Mesendoderm (in vitro differentiated cells): Measurements from ENCODE around the gene BTRC.

Experiments
- DNase-seq: peaks from one replicate; pipeline ENCODE4 v3.0.0; 2013
- H2AK5ac ChIP-seq: 2 replicates; pipeline ENCODE4 v1.6.1; 2013; ENCODE audit warnings: low read length, inconsistent platforms
- H2BK120ac ChIP-seq: 2 replicates; pipeline ENCODE4 v1.6.1; 2013; ENCODE audit warnings: low read depth, mild to moderate bottlenecking, low read length, moderate library complexity, mixed read lengths
- H2BK15ac ChIP-seq: replicated peaks from 2 replicates; pipeline ENCODE4 v1.6.1; 2013; ENCODE audit warnings: low read depth, mild to moderate bottlenecking, moderate library complexity
- H2BK5ac ChIP-seq: 2 replicates; pipeline ENCODE4 v1.6.1; 2013; ENCODE audit warnings: low read length, inconsistent platforms
- H3K18ac ChIP-seq: 2 replicates; pipeline ENCODE4 v1.6.1; 2013; ENCODE audit warnings: mild to moderate bottlenecking, low read length, mixed read lengths
- H3K23ac ChIP-seq: one replicate; pipeline ENCODE4 v1.6.1; 2013; ENCODE audit warnings: low read length
- H3K27ac ChIP-seq: 2 replicates; pipeline ENCODE4 v1.5.1; 2013; ENCODE audit warnings: low read depth, mild to moderate bottlenecking, inconsistent platforms, low read length, moderate library complexity
- H3K27me3 ChIP-seq: 2 replicates; pipeline ENCODE4 v1.6.1; 2013; ENCODE audit warnings: low read length, control low read depth, mild to moderate bottlenecking, inconsistent platforms; ENCODE audit not compliant: insufficient read depth, poor library complexity
- H3K36me3 ChIP-seq: 2 replicates; pipeline ENCODE4 v1.6.1; 2013; ENCODE audit warnings: low read length, inconsistent platforms; ENCODE audit not compliant: control insufficient read depth, insufficient read depth
- H3K4ac ChIP-seq: one replicate; pipeline ENCODE4 v1.6.1; 2013; ENCODE audit warnings: low read depth, mild to moderate bottlenecking, low read length, moderate library complexity
- H3K4me1 ChIP-seq: 2 replicates; pipeline ENCODE4 v1.6.1; 2013; ENCODE audit warnings: low read depth, low read length, inconsistent platforms; ENCODE audit not compliant: control insufficient read depth
- H3K4me2 ChIP-seq: 2 replicates; pipeline ENCODE4 v1.6.1; 2013; ENCODE audit warnings: low read length
- H3K4me3 ChIP-seq: 2 replicates; pipeline ENCODE4 v1.5.1; 2013; ENCODE audit warnings: mild to moderate bottlenecking, low read length
- H3K56ac ChIP-seq: one replicate; pipeline ENCODE4 v1.6.1; 2013; ENCODE audit warnings: low read length
- H3K79me1 ChIP-seq: 2 replicates; pipeline ENCODE4 v1.6.1; 2013; ENCODE audit warnings: low read length, inconsistent platforms
- H3K79me2 ChIP-seq: 2 replicates; pipeline ENCODE4 v1.6.1; 2013; ENCODE audit warnings: mild to moderate bottlenecking, low read length; ENCODE audit not compliant: control insufficient read depth, insufficient read depth
- H3K9ac ChIP-seq: 2 replicates; pipeline ENCODE4 v1.6.1; 2013; ENCODE audit warnings: low read length, inconsistent platforms
- H4K5ac ChIP-seq: one replicate; pipeline ENCODE4 v1.6.1; 2013; ENCODE audit warnings: low read length
- H4K8ac ChIP-seq: one replicate; pipeline ENCODE4 v1.6.1; 2013; ENCODE audit warnings: low read depth, mild to moderate bottlenecking, control low read depth, low read length, moderate library complexity
- WGBS: extraction: QIAGEN DNeasy Blood & Tissue Kit; methylation state at CpG from one replicate; pipeline ENCODE4 v1.1.7; 2013; ENCODE audit warnings: low lambda C conversion rate, missing lambda C conversion rate; ENCODE audit not compliant: insufficient coverage; ENCODE audit errors: extremely low coverage; 5-methylcytosine and 5-hydroxymethylcytosine counted together

BTRC gene

GRCh38 chr10:101481256-101481655 is 127.3 kb downstream of the BTRC start:
- H3K4me2 ChIP-seq: no peak overlapping the region
- H3K18ac ChIP-seq: no peak overlapping the region
- H3K56ac ChIP-seq: no peak overlapping the region
- H3K4me3 ChIP-seq: no peak overlapping the region
- H3K9ac ChIP-seq: no peak overlapping the region
- H3K79me2 ChIP-seq: no peaks in the 10 kb centered on the region
- H4K5ac ChIP-seq: no peak overlapping the region
- no peak for DNase-seq
- no peak overlapping the region for H2AK5ac ChIP-seq
- no peaks in the 10 kb centered on the region for H3K79me1 ChIP-seq
- H3K4me1 ChIP-seq: peaks cover 5% of the 10 kb centered on the region
- H3K4ac ChIP-seq: no peak overlapping the region
- H4K8ac ChIP-seq: no peak overlapping the region
- no peak overlapping the region for H3K23ac ChIP-seq
- no peak overlapping the region for H2BK15ac ChIP-seq
- H3K27me3 ChIP-seq: no peaks in the 10 kb centered on the region
- H2BK5ac ChIP-seq: no peak overlapping the region
- no peak overlapping the region for H3K27ac ChIP-seq
- no peak overlapping the region for H2BK120ac ChIP-seq
- H3K36me3 ChIP-seq: no peaks in the 10 kb centered on the region

GRCh38 chr10:101482568-101482967 is 128.6 kb downstream of the BTRC start:
- Histone ChIP-seq H3K18ac (no peak overlapping the region), H2AK5ac (no peak overlapping the region), H2BK120ac (no peak overlapping the region), H3K4me2 (no peak overlapping the region), H3K79me1 (no peaks in the 10 kb centered on the region), H3K23ac (no peak overlapping the region), H3K36me3 (no peaks in the 10 kb centered on the region), H3K9ac (no peak overlapping the region), H3K27me3 (no peaks in the 10 kb centered on the region), H3K4ac (no peak overlapping the region), H4K5ac (no peak overlapping the region), H2BK15ac (no peak overlapping the region), H3K79me2 (no peaks in the 10 kb centered on the region), H4K8ac (no peak overlapping the region), H3K4me3 (no peak overlapping the region), H3K4me1 (peaks cover 5% of the 10 kb centered on the region), H3K56ac (no peak overlapping the region), H3K27ac (no peak overlapping the region), H2BK5ac (no peak overlapping the region)
- no CpG with 5 or more reads among the region's 10 CpGs for WGBS
- no peak for DNase-seq

DNA sequence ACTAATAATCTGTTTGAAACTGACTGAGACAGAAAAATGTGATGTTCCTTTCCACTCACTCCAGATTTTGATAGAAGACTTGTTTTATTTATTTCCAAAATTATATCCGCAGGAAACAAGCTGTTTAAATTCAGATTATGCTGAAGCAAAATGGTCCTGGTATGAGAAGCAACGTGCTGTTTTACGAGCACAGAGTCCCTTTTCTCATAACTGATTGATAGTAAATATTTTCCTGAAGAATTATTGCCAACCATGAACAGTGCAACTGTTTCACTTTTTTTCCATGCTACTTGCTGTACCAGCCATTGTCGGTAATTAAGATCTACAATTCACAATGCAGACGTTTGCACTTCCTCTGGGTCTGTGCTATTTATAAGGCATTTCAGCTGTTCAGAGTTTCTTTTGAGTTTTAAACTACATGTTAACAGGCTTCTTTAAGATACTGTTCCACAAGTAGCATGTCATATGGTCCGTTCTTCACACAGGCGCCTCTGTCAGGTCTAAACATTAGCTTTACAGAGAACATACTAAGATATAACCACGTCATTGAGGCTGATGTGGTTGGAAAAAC is 130.3 kb downstream of the BTRC start:
- H3K79me1 ChIP-seq: no peaks in the 10 kb centered on the region
- DNase-seq: no peak
- H3K27me3 ChIP-seq: no peaks in the 10 kb centered on the region
- no peak overlapping the region for H3K27ac ChIP-seq
- no peak overlapping the region for H2AK5ac ChIP-seq
- H3K79me2 ChIP-seq: no peaks in the 10 kb centered on the region
- H3K4me1 ChIP-seq: peaks cover 5% of the 10 kb centered on the region
- H4K5ac ChIP-seq: no peak overlapping the region
- H3K23ac ChIP-seq: no peak overlapping the region
- WGBS: no CpG with 5 or more reads among the region's 8 CpGs
- no peaks in the 10 kb centered on the region for H3K36me3 ChIP-seq
- no peak overlapping the region for H3K9ac ChIP-seq
- H2BK15ac ChIP-seq: no peak overlapping the region
- H3K4me3 ChIP-seq: no peak overlapping the region
- no peak overlapping the region for H4K8ac ChIP-seq
- no peak overlapping the region for H3K4me2 ChIP-seq
- H3K56ac ChIP-seq: no peak overlapping the region
- no peak overlapping the region for H2BK120ac ChIP-seq
- H3K4ac ChIP-seq: no peak overlapping the region
- H2BK5ac ChIP-seq: no peak overlapping the region
- no peak overlapping the region for H3K18ac ChIP-seq

DNA sequence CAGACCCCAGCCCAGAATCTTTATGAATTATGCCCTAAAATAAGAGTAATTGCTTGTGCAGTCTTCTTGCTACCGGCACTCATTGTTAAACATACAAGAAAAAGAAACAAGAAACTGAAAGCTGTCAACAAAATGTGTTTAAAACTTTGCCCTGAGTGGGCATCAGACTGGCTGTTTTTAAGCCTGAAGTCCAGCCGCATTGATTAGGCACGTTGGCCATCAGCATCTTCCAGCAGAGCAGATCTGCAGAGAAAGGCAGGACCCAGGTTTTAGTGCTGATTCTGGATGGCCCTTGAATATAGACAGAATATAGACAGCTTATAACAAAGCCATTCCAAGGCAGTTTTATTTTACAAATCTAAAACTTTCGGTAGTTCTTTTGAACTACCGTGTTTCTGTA is 131.2 kb downstream of the BTRC start:
- peaks cover 5% of the 10 kb centered on the region for H3K4me1 ChIP-seq
- H3K27ac ChIP-seq: no peak overlapping the region
- no peak overlapping the region for H2BK120ac ChIP-seq
- WGBS: no CpG with 5 or more reads among the region's 5 CpGs
- H3K79me2 ChIP-seq: no peaks in the 10 kb centered on the region
- H4K8ac ChIP-seq: no peak overlapping the region
- H2BK15ac ChIP-seq: no peak overlapping the region
- no peaks in the 10 kb centered on the region for H3K36me3 ChIP-seq
- no peak overlapping the region for H2AK5ac ChIP-seq
- H3K4me2 ChIP-seq: no peak overlapping the region
- no peaks in the 10 kb centered on the region for H3K79me1 ChIP-seq
- no peak overlapping the region for H4K5ac ChIP-seq
- no peak overlapping the region for H3K56ac ChIP-seq
- DNase-seq: no peak
- no peak overlapping the region for H3K4me3 ChIP-seq
- H2BK5ac ChIP-seq: no peak overlapping the region
- H3K18ac ChIP-seq: no peak overlapping the region
- H3K27me3 ChIP-seq: no peaks in the 10 kb centered on the region
- no peak overlapping the region for H3K23ac ChIP-seq
- H3K9ac ChIP-seq: no peak overlapping the region
- no peak overlapping the region for H3K4ac ChIP-seq

GRCh38 chr10:101485681-101486554 is 132.0 kb downstream of the BTRC start:
- Histone ChIP-seq H3K18ac (no peak overlapping the region), H4K5ac (no peak overlapping the region), H2BK15ac (no peak overlapping the region), H3K4me3 (no peak overlapping the region), H3K4me2 (no peak overlapping the region), H3K36me3 (no peaks in the 10 kb centered on the region), H3K56ac (peak overlapping the region; percentile 43), H3K4me1 (peaks cover 5% of the 10 kb centered on the region), H3K79me2 (no peaks in the 10 kb centered on the region), H3K27me3 (no peaks in the 10 kb centered on the region), H3K27ac (no peak overlapping the region), H3K9ac (peak overlapping the region; percentile 27), H3K4ac (no peak overlapping the region), H2BK5ac (no peak overlapping the region), H2AK5ac (no peak overlapping the region), H3K79me1 (no peaks in the 10 kb centered on the region), H4K8ac (no peak overlapping the region), H3K23ac (no peak overlapping the region), H2BK120ac (no peak overlapping the region)
- peak; percentile 34 for DNase-seq
- WGBS: no CpG with 5 or more reads among the region's 23 CpGs
